Hepatic stellate cell (primary cell): ENCODE measurements around the gene ARHGEF4.
"Not testable (repeated sequence)": the region's sequence is repeated elsewhere in the genome, so short reads cannot be mapped to it uniquely, and the experiment has no call there.

Experiments used
- DNase-seq: peaks from one replicate; pipeline ENCODE4 v3.0.0; 2011; ENCODE audit warnings: low spot score

Gene ARHGEF4

GRCh38 chr2:130976591-130977237 is 140.0 kb downstream of the ARHGEF4 start:
- DNase-seq: no peak

- DNase-seq: no peak
These were observed 140.8 kb downstream of the ARHGEF4 start for GRCh38 chr2:130977461-130978050.

DNA sequence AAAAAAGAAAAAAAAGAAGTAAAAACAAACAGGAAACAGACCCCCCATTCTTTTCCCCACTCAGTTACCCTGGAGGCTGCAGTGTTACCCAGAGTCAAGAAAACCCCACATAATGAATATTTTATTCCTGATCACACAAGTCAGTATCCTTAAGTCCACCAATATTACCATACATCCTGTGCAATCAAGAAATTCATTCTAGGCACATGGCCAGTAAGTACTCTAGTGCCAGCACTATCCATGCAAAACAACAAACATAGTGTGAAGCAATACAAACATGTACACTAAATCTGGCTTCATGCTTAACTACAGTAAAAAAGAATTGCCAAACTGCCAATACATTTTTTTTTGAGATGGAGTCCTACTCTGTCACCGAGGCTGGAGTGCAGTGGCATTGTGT is 145.0 kb downstream of the ARHGEF4 start:
- DNase-seq: no peak

GRCh38 chr2:130985206-130985780 is 148.6 kb downstream of the ARHGEF4 start:
- no peak for DNase-seq

DNA sequence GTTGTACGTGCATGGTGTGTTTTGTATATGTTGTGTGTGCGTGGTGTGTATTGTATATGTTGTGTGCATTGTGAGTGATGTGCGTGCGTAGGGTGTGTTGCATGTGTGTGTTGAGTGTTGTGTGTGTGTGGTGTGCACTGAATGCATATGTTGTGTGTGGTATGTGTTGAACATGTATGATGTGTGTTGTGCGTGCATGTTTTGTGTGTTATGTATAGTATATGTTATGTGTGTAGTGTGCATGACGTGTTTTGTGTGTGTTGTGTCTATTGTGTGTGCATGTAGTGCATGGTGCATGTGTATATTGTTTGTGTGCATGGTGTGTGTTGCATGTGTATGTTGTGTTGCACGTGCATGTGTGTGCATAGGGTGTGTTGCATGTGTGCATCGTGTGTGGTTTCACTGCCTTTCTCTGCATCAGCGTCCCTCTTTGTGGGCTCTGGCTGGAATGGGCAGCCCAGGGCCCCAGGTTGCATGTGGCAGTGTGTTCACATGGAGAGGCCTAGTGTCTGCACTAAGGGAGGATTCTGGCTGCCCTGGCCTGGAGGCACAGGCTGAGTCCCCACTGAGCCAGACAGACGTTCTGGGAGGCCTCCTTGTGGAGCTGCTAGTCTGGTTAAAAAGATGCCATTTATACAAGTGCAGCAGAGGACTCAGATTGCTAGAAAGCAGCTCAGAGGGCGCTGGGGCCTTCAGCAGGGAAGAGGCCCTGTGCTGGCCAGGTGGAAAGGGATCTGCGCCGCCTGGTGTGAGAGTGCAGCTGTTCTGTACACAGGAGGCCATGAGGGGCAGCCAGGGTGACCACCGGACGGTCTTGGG is 149.3 kb downstream of the ARHGEF4 start:
- DNase-seq: no peak

DNA sequence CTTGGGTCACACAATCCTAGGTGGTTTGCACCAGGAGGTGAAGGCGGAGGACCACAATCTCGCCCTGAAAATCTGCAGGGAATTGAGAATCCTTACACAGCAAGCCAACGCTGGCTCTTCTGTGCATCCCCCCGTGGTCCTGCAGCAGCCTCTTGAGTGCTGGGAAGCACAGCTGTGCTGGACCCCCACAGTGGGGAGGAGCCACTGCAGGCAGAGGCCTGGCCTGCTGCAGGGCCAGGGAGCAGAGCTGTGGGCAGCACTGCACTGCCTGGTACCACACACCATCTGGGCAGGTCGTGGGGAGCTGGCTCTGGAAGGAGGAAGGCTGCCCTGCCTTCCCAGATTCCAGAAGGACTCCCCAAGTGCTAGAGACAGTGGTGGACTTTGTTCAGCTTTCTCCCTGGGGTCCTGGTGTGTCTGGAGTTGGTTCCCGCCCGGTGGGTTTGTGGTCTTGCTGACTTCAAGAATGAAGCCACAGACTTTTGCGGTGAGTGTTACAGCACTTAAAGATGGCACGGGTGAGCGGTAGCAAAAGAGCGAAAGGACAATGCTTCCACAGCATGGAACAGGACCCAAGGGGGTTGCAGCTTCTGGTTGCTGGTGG is 150.3 kb downstream of the ARHGEF4 start:
- DNase-seq: no peak

DNA sequence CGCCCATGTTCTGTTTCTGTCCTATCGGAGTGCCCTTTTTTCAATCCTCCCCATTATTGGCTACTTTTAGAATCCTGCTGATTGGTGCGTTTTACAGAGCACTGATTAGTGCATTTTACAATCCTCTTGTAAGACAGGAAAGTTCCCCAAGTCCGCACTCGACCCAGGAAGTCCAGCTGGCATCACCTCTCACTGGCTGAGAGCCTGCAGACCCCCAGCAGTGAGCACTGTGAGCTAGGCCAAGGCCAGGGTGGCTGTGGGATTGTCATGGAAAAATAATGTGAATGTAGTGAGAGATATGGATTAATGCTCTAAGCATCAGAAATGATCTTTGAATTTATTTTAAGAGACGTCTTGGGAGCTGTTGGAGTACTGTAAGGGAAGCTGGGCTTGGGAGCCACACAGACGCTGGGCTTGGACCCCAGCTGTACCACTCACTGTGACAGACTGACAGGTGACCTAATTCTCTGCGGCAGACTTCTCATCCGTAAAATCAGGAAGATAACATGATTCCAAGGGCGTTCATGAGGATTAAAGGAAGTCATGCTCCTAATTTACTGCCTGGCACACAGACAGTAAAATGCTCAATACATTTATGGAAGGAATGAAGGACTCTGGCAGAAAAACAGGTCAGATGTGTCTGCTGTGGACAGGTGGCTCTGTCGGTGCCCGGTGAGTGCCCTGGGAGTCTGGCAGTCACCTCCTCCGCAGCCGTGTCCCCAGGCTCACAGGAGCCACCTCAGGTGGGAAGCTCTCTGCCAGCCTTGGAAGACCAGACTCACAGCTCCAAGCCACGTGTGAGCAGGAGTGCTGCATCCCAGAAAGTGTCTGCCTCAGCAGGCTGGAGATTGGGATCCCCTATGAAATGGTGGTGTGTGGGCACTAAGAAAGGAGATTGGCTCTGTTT is 151.1 kb downstream of the ARHGEF4 start:
- no peak for DNase-seq

DNA sequence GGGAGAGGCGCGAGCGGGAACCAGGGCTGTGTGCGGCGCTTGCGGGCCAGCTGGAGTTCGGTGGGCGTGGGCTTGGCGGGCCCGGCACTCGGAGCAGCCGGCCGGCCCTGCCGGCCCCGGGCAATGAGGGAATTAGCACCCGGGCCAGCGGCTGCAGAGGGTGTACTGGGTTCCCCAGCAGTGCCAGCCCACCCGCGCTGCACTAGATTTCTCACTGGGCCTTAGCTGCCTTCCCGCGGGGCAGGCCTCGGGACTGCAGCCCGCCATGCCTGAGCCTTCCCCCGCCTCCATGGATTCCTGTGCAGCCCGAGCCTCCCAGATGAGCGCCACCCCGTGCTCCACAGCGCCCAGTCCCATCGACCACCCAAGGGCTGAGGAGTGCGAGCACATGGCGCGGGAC is 154.7 kb downstream of the ARHGEF4 start:
- DNase-seq: not testable (repeated sequence)

- DNase-seq: not testable (repeated sequence)
These were observed 155.3 kb downstream of the ARHGEF4 start for GRCh38 chr2:130992003-130992402.

DNA sequence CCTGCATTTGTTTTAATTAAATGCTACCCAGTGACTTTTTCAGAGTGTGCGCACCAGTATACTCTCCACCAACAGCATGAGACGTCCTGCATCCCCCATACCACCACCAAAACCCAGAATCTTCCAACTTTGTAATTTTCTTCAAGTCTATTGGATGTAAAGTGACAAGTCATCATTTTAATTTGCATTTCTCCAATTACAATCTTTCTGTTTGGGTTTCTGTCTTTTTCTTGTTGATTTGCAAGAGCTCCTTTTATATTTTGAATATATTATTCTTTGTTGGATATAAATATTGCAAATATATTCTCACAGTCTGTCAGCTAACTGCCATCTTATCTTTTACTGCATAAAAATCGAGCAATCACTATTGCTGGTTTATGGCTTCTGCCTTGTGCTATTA is 160.0 kb downstream of the ARHGEF4 start:
- DNase-seq: no peak

DNA sequence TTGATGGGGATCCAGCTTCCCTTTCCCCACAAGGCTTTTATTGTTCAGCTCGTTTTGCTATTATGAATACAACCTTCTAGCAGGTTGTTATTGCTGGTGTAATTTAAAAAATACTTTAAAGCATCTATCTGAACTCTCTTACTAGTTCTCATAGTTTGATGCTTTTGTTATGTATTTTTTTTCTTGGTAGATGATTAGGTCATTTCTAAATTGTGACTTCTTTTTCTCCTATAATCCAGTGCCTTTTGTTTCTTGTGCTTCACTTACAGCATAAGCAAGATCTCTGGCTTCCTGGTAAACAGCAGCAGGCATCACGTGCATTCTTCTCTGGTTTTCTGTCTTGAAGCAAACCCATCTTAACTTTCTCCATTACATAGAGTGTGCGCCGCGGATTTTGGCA is 160.5 kb downstream of the ARHGEF4 start:
- DNase-seq: no peak

DNA sequence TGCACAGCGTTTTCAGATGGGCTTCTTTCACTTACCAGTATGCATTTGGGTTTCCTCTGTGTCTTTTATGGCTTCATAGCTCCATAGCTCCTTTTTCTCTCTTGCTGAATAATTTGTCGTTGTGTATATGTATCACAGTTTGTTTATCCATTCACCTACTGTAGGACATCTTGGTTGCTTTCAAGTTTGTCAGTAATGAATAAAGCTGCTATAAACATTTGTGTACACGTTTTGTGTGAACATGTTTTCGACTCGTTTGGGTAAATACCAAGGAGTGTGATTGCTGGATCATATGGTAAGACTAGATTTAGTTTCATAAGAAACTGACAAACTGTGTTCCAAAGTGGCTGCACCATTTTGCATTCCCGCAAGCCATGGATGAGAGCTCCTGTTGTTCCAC is 161.8 kb downstream of the ARHGEF4 start:
- DNase-seq: no peak

- DNase-seq: no peak
These were observed 167.9 kb downstream of the ARHGEF4 start for GRCh38 chr2:131004446-131005209.

GRCh38 chr2:131005216-131005935 is 168.7 kb downstream of the ARHGEF4 start:
- no peak for DNase-seq

GRCh38 chr2:131006561-131006960 is 169.8 kb downstream of the ARHGEF4 start:
- no peak for DNase-seq

DNA sequence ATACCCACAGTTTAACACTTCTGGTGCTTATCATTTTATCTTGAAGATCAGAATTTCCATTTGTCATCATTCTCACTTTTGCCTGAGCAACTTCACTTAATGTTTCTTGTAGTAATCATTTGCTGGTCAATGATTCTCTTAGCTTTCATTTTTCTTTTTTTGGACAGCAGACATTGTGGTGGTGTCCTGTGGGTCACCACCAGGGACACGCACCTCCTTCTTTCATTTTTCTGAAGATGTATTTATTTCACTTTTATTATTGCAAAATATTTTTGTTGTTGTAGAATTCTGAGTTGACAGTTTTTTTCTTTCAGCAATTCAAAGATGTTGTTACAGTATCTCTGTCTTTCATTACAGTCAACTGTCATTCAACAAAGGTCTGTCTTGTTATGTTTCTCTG is 172.3 kb downstream of the ARHGEF4 start:
- DNase-seq: no peak

DNA sequence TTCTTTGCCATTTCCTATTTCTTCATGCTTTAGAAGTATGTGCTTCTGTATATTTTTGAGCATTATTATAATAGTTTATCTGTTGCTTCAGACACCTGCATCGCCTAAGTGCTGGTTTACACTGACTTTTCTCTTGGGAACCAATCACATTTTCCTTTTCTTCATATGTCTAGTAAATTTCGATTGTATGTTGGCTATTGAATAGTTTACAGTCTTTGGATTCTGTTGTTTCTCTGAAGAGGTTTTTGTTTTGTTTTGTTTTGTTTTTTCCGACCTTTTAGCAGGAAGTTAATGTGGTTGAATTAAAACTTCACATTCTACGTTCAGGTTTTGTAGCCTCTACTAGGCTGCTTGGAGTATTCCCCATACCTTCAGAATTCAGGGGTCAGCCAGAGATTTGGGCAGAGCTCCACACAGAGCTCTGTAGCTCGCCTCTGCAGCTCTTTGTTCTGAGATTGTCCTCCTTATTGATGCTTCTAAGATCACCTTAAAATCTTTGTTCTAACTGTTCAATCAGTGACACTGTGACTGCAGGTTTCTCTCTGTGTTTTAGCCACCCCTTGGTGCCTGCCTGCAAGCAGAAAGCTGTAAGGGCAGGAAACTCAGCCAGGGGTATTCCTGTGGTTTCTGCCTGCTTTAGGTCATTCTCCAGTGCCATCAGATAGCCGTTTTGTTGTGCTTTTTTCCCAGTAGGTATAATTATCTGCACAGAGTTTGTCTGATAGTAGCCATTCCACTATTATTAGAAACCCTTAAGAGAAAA is 173.2 kb downstream of the ARHGEF4 start:
- DNase-seq: no peak

GRCh38 chr2:131010566-131010965 is 173.9 kb downstream of the ARHGEF4 start:
- no peak for DNase-seq

GRCh38 chr2:131011486-131011885 is 174.8 kb downstream of the ARHGEF4 start:
- no peak for DNase-seq
